Uterus (tissue), 4 donors: ENCODE data around the gene RTN3. TPM values are rescaled to one million over a fixed set of nuclear protein-coding genes. Genes with fewer than 3 reads are reported as not detected.
A peak's percentile ranks its signal among the peaks of the same experiment; 100 is the strongest.
"Not testable (repeated sequence)": the region's sequence is repeated elsewhere in the genome, so short reads cannot be mapped to it uniquely, and the experiment has no call there.

Source experiments
- DNase-seq, 2 donors: peaks; one replicate each; pipeline ENCODE4 v3.0.0-alpha.2; 2019 to 2020
- H3K27ac ChIP-seq, 2 donors: fragments of 200-600 bp; sonication (generic); 1 replicate in 1 of 2; 2 replicates in 1 of 2; pipeline ENCODE4 v1.5.1; 2016 to 2018
- H3K27me3 ChIP-seq, 2 donors: fragments of 200-600 bp; sonication (generic); one replicate each; pipeline ENCODE4 v1.5.1; 2018 to 2019; ENCODE audit warnings: control low read depth in 1 of 2
- H3K36me3 ChIP-seq, 2 donors: fragments of 200-600 bp; sonication (generic); one replicate each; pipeline ENCODE4 v1.5.1; 2019; ENCODE audit warnings: control low read depth in 1 of 2
- H3K4me1 ChIP-seq, 2 donors: fragments of 200-600 bp; sonication (generic); one replicate each; pipeline ENCODE4 v1.5.1; 2018 to 2019; ENCODE audit warnings: control low read depth in 1 of 2
- H3K4me3 ChIP-seq, 2 donors: fragments of 200-600 bp; sonication (generic); 1 replicate in 1 of 2; 2 replicates in 1 of 2; pipeline ENCODE4 v1.5.1; 2018 to 2019; ENCODE audit warnings: mild to moderate bottlenecking in 1 of 2
- H3K9me3 ChIP-seq, 2 donors: fragments of 200-600 bp; sonication (generic); one replicate each; pipeline ENCODE4 v1.5.1; 2019; ENCODE audit warnings: control low read depth in 1 of 2
- CTCF ChIP-seq, 4 experiments: fragments of 200-600 bp in 2 of 4; fragments of 450-650 bp in 2 of 4; sonication (generic) in 2 of 4; IDR thresholded peaks; one replicate each; pipeline ENCODE4 v1.5.1; 2016 to 2019; ENCODE audit warnings: antibody characterized with exemption in 4 of 4, mild to moderate bottlenecking in 2 of 4, moderate library complexity in 1 of 4
- POLR2A ChIP-seq, 2 donors: fragments of 450-650 bp; IDR thresholded peaks; one replicate each; pipeline ENCODE4 v1.6.1; 2016; ENCODE audit warnings: antibody characterized with exemption in 2 of 2, mild to moderate bottlenecking in 1 of 2, moderate library complexity in 1 of 2
- intact Hi-C: fragments of 100-400 bp; cut with DNase I; formaldehyde crosslinking; loops from one replicate; pipeline ENCODE4 v1.15.1; 2023; ENCODE audit warnings: low total_unique reads
- total RNA-seq, 4 donors: library from RNA; depleted of rRNA in 3 of 4; stranded (reverse); fragments of >200 nt in 3 of 4; gene quantifications; one replicate each; pipeline versions ENCODE4 v1.1.0 to v1.2.4, GENCODE V29; 2014 to 2023
- donor health status: DM: yes; HTN: yes; CAD: no.

The RTN3 gene
- total RNA-seq, 4 donors from 2014 or later = 52.5 to 86.8 (median 63.9) TPM

DNA sequence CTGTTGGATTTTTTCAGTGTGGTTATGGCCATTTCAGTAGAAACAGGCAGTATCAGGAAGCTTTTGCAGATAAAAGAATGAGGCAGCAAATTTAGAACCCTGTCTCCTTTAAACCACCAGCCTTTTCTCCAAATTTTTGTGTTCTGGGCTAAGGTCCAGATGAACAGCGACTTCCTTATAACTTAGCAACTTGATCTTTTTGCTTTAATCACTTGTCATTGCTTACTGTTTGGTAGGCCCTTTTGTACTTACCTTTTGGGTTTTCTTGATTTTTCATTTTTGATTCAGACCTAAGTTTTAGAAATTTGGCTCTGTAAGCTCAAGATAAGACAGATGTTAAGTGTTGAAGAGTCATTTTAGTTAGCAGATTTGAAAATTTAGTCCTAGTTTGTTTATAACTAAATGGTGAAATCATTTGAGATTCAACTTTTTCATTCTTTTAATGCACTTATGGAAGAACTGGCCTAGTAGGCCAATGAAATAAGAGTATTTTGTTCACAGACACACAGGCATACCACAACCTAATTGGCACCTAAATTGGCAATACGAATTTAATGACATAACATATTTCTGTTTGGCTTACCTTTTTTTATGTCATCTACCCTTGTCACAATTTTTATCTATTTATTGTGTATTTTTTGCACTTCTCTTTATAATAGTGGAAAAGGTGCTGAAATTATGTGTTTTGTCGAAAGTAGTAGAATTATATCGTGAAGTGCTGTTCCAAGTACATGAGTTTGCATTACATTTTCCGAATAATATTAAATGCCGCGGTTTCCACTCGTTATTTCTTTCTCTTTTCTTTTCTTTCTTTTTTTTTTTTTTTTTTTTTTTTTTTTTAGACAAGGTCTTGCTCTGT is 2.1 kb downstream of the RTN3 start:
- TF ChIP-seq POLR2A (IDR thresholded peaks at IDR 0.05) = no peak
- no peak for TF ChIP-seq CTCF (IDR thresholded peaks at IDR 0.05)
- intact Hi-C loops = no loop called here
- no peaks in the 10 kb centered on the region for H3K27me3 ChIP-seq
- H3K27ac ChIP-seq = peak overlapping the region; percentile 95 to 96
- peak overlapping the region; percentile 70 to 96 for H3K4me3 ChIP-seq
- H3K9me3 ChIP-seq = no peaks in the 10 kb centered on the region
- no peaks in the 10 kb centered on the region for H3K36me3 ChIP-seq
- DNase-seq = no peak
- H3K4me1 ChIP-seq = peaks cover 0 to 18% of the 10 kb centered on the region in 2 donors

GRCh38 chr11:63685158-63685721 is 3.9 kb downstream of the RTN3 start:
- DNase-seq, intact Hi-C loops, H3K9me3 ChIP-seq, H3K27me3 ChIP-seq, H3K36me3 ChIP-seq, H3K4me3 ChIP-seq: not testable (repeated sequence)
- Histone ChIP-seq H3K4me1 (peaks cover 0 to 19% of the 10 kb centered on the region in 2 donors), H3K27ac (peak overlapping the region; percentile 37 to 96)

DNA sequence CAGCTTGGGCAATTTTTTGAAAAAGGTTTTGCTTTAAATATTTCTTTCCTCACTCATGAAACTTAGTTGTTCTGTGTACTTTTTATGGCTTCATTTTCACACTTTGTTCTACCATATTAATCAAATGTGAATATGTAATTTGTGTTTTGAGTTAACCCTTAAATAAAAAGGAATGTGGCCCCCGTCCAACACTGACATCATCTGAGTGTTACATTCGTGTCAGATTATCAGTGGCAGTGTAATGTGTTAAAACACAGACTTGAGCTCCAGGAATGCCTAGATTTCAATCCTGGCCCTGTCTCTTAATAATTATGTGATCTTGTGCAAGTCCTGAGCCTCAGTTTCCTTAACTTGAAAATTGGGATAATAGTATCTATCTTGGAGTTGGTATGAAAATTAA is 5.6 kb downstream of the RTN3 start:
- peaks cover 0 to 25% of the 10 kb centered on the region in 2 donors for H3K4me1 ChIP-seq

GRCh38 chr11:63687845-63688244 is 6.5 kb downstream of the RTN3 start:
- Histone ChIP-seq H3K9me3 (no peaks in the 10 kb centered on the region), H3K4me3 (no peak overlapping the region), H3K4me1 (peaks cover 0 to 22% of the 10 kb centered on the region in 2 donors), H3K27ac (no peak overlapping the region), H3K36me3 (no peaks in the 10 kb centered on the region), H3K27me3 (no peaks in the 10 kb centered on the region)
- intact Hi-C loops = no loop called here
- no peak for DNase-seq
- TF ChIP-seq POLR2A (IDR thresholded peaks at IDR 0.05) = no peak
- no peak for TF ChIP-seq CTCF (IDR thresholded peaks at IDR 0.05)

More for the DNA sequence above, 5.6 kb downstream of the RTN3 start:
- no peaks in the 10 kb centered on the region for H3K9me3 ChIP-seq
- H3K27ac ChIP-seq = peak overlapping the region; percentile 36 to 59
- DNase-seq = peak in 1 of 2 donors; percentile 50
- TF ChIP-seq POLR2A (IDR thresholded peaks at IDR 0.05) (no peak), CTCF (IDR thresholded peaks at IDR 0.05) (no peak)
- no peak overlapping the region for H3K4me3 ChIP-seq
- H3K36me3 ChIP-seq = no peaks in the 10 kb centered on the region
- intact Hi-C loops = no loop called here
- H3K27me3 ChIP-seq = no peaks in the 10 kb centered on the region

- Histone ChIP-seq H3K27ac (no peak overlapping the region), H3K9me3 (no peaks in the 10 kb centered on the region), H3K27me3 (no peaks in the 10 kb centered on the region), H3K36me3 (no peaks in the 10 kb centered on the region), H3K4me1 (peaks cover 0 to 7% of the 10 kb centered on the region in 2 donors), H3K4me3 (no peak overlapping the region)
- no peak for DNase-seq
- intact Hi-C loops = no loop called here
- no peak for TF ChIP-seq CTCF (IDR thresholded peaks at IDR 0.05)
- no peak for TF ChIP-seq POLR2A (IDR thresholded peaks at IDR 0.05)
Measured at GRCh38 chr11:63694596-63694995, 13.3 kb downstream of the RTN3 start.
